Ishikawa (cell line): ENCODE measurements around the gene VEGFA.

Experiments used
- CEBPB ChIP-seq: IDR thresholded peaks from 2 replicates; pipeline ENCODE4 v1.6.1; 2012
- CREB1 ChIP-seq: IDR thresholded peaks from 2 replicates; pipeline ENCODE4 v1.6.1; 2012; ENCODE audit warnings: low read depth
- EGR1 ChIP-seq: IDR thresholded peaks from 2 replicates; pipeline ENCODE4 v1.6.1; 2012
- EP300 ChIP-seq: IDR thresholded peaks from 2 replicates; pipeline ENCODE4 v1.6.1; 2012; ENCODE audit warnings: borderline replicate concordance
- FOXM1 ChIP-seq: IDR thresholded peaks from 2 replicates; pipeline ENCODE4 v1.6.1; 2012; ENCODE audit warnings: low read depth, borderline replicate concordance
- NFIC ChIP-seq: IDR thresholded peaks from 2 replicates; pipeline ENCODE4 v1.6.1; 2012
- RAD21 ChIP-seq: IDR thresholded peaks from 2 replicates; pipeline ENCODE4 v1.6.1; 2012; ENCODE audit warnings: low read depth
- TAF1 ChIP-seq: IDR thresholded peaks from 2 replicates; pipeline ENCODE4 v1.6.1; 2012; ENCODE audit warnings: low read depth, mild to moderate bottlenecking
- TCF12 ChIP-seq: IDR thresholded peaks from 2 replicates; pipeline ENCODE4 v1.6.1; 2012; ENCODE audit warnings: low read depth
- TEAD4 ChIP-seq: IDR thresholded peaks from 2 replicates; pipeline ENCODE4 v1.6.1; 2012
- TF ChIP-seq, protein P1 (sequence below): IDR thresholded peaks from 2 replicates; pipeline ENCODE4 v1.6.1; 2012; ENCODE audit warnings: low read depth, mild to moderate bottlenecking
- TF ChIP-seq, protein P2 (sequence below): IDR thresholded peaks from 2 replicates; pipeline ENCODE4 v1.6.1; 2012

DNA sequence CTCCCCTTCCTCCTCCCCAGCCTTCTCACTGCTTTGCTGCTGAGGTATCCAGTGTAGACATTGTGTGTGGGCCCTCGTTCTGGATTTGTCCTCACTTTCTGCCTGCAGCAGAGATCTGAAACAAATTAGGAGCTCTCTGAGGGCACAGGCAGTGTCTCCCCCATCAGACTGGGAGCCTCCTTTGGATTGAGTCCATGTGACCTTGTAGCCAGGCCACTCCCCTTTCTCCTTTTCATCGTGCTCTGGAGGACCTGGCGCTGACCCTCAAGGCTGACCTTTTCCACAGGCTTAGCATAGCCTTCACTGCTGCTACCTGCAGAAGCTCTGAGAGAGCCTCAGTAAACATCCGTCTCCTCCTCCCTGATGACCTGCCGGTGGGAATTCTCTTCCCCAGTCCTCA is 26.2 kb downstream of the VEGFA start:
- TF ChIP-seq, protein P1, sequence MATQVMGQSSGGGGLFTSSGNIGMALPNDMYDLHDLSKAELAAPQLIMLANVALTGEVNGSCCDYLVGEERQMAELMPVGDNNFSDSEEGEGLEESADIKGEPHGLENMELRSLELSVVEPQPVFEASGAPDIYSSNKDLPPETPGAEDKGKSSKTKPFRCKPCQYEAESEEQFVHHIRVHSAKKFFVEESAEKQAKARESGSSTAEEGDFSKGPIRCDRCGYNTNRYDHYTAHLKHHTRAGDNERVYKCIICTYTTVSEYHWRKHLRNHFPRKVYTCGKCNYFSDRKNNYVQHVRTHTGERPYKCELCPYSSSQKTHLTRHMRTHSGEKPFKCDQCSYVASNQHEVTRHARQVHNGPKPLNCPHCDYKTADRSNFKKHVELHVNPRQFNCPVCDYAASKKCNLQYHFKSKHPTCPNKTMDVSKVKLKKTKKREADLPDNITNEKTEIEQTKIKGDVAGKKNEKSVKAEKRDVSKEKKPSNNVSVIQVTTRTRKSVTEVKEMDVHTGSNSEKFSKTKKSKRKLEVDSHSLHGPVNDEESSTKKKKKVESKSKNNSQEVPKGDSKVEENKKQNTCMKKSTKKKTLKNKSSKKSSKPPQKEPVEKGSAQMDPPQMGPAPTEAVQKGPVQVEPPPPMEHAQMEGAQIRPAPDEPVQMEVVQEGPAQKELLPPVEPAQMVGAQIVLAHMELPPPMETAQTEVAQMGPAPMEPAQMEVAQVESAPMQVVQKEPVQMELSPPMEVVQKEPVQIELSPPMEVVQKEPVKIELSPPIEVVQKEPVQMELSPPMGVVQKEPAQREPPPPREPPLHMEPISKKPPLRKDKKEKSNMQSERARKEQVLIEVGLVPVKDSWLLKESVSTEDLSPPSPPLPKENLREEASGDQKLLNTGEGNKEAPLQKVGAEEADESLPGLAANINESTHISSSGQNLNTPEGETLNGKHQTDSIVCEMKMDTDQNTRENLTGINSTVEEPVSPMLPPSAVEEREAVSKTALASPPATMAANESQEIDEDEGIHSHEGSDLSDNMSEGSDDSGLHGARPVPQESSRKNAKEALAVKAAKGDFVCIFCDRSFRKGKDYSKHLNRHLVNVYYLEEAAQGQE: no peak
- TF ChIP-seq EP300: no peak
- TF ChIP-seq RAD21: no peak
- TF ChIP-seq, protein P2, sequence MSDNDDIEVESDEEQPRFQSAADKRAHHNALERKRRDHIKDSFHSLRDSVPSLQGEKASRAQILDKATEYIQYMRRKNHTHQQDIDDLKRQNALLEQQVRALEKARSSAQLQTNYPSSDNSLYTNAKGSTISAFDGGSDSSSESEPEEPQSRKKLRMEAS: no peak
- TF ChIP-seq CREB1: no peak
- TF ChIP-seq TCF12: no peak
- TF ChIP-seq TAF1: no peak
- no peak for TF ChIP-seq NFIC
- TF ChIP-seq TEAD4: no peak
- no peak for TF ChIP-seq CEBPB
- no peak for TF ChIP-seq EGR1
- no peak for TF ChIP-seq FOXM1
